SH-SY5Y (cell line): ENCODE data around the gene ALG9.

ENCODE experiments used
- GATA2 ChIP-seq: IDR thresholded peaks from 2 replicates; pipeline ENCODE4 v1.6.1; 2011; ENCODE audit warnings: mild to moderate bottlenecking, low read depth, low read length
- GATA3 ChIP-seq: IDR thresholded peaks from 2 replicates; pipeline ENCODE4 v1.6.1; 2011; ENCODE audit warnings: low read depth, mild to moderate bottlenecking, low read length, moderate library complexity

DNA sequence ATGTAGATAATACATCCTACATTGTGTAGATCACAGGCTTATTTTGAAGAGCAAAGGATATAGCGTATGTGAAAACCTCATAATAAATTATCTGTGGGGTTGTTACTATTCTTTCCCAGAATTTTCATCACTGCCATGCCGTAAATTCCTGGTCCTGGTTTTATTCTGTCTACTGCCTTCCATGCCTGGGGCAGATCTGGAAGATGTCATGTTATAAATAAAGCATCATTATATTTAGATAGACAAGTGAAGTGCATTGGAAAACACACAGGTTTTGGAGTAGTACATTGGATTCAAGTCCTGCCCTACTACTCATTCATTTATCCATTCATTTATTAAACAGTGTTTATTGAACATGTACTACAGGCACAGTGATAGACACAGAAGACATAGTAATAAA lies 49.5 kb upstream of the ALG9 start:
- TF ChIP-seq GATA2 (no peak), GATA3 (no peak)
